HepG2 (cell line): ENCODE data around the gene ALG8. TPM values are rescaled to one million over a fixed set of nuclear protein-coding genes. Genes with fewer than 3 reads are reported as not detected.

Experiments used
- AHR ChIP-seq: IDR thresholded peaks from 2 replicates; pipeline ENCODE4 v1.6.1; 2018; ENCODE audit warnings: missing genetic modification reagents, missing compliant biosample characterization
- BHLHE40 ChIP-seq: IDR thresholded peaks from 2 replicates; pipeline ENCODE4 v1.6.1; 2011; ENCODE audit warnings: low read length, improper control_type of control experiment
- ELF3 ChIP-seq: IDR thresholded peaks from 2 replicates; pipeline ENCODE4 v1.6.1; 2016; ENCODE audit warnings: missing genetic modification reagents, missing compliant biosample characterization
- ESRRA ChIP-seq: sonication (generic); formaldehyde crosslinking; IDR thresholded peaks from 2 replicates; pipeline ENCODE4 v1.5.1; 2020; ENCODE audit warnings: mild to moderate bottlenecking, low read depth, missing genetic modification reagents
- FOSL1 ChIP-seq: sonication (generic); formaldehyde crosslinking; IDR thresholded peaks from 2 replicates; pipeline ENCODE4 v1.9.0; 2021; ENCODE audit warnings: missing genetic modification reagents, borderline replicate concordance
- FOXC1 ChIP-seq: sonication (generic); formaldehyde crosslinking; IDR thresholded peaks from 2 replicates; pipeline ENCODE4 v1.8.0; 2022; ENCODE audit warnings: mild to moderate bottlenecking, missing genetic modification reagents, borderline replicate concordance
- GRHL1 ChIP-seq: sonication (generic); formaldehyde crosslinking; conservative IDR thresholded peaks from 2 replicates; pipeline ENCODE4 v1.8.0; 2022; ENCODE audit warnings: missing genetic modification reagents
- HOXA3 ChIP-seq: sonication (generic); formaldehyde crosslinking; IDR thresholded peaks from 2 replicates; pipeline ENCODE4 v1.5.0; 2020; ENCODE audit warnings: missing genetic modification reagents
- IKZF4 ChIP-seq: sonication (generic); formaldehyde crosslinking; IDR thresholded peaks from 2 replicates; pipeline ENCODE4 v1.5.1; 2020; ENCODE audit warnings: borderline replicate concordance, mild to moderate bottlenecking, low read depth, missing genetic modification reagents; ENCODE audit errors: not compliant biosample characterization
- IKZF5 ChIP-seq: IDR thresholded peaks from 2 replicates; pipeline ENCODE4 v1.6.1; 2018; ENCODE audit warnings: missing genetic modification reagents, mild to moderate bottlenecking, missing compliant biosample characterization
- JUN ChIP-seq: sonication (generic); formaldehyde crosslinking; IDR thresholded peaks from 2 replicates; pipeline ENCODE4 v1.4.0; 2020; ENCODE audit warnings: mild to moderate bottlenecking, missing genetic modification reagents
- KLF13 ChIP-seq: sonication (generic); formaldehyde crosslinking; IDR thresholded peaks from 2 replicates; pipeline ENCODE4 v1.4.0; 2020; ENCODE audit warnings: mild to moderate bottlenecking, missing genetic modification reagents
- NFE2 ChIP-seq: sonication (generic); formaldehyde crosslinking; IDR thresholded peaks from 2 replicates; pipeline ENCODE4 v1.4.0; 2020; ENCODE audit warnings: missing genetic modification reagents
- RFXANK ChIP-seq: IDR thresholded peaks from 2 replicates; pipeline ENCODE4 v1.6.1; 2016
- RFXAP ChIP-seq: sonication (generic); formaldehyde crosslinking; IDR thresholded peaks from 2 replicates; pipeline ENCODE4 v1.4.0; 2020; ENCODE audit warnings: missing genetic modification reagents, borderline replicate concordance
- SRSF4 ChIP-seq: fragments of 200-400 bp; formaldehyde crosslinking; IDR thresholded peaks from one replicate; pipeline ENCODE4 v1.6.1; 2018; ENCODE audit warnings: mild to moderate bottlenecking, low read depth, low read length, moderate library complexity; ENCODE audit not compliant: poor library complexity, severe bottlenecking
- TBP ChIP-seq: sonication (generic); formaldehyde crosslinking; IDR thresholded peaks from 2 replicates; pipeline ENCODE4 v1.5.0; 2020; ENCODE audit warnings: missing genetic modification reagents
- ZNF136 ChIP-seq: sonication (generic); formaldehyde crosslinking; IDR thresholded peaks from 2 replicates; pipeline ENCODE4 v1.8.1; 2022; ENCODE audit warnings: low read depth, mild to moderate bottlenecking, moderate library complexity, missing genetic modification reagents
- ZNF17 ChIP-seq: sonication (generic); formaldehyde crosslinking; IDR thresholded peaks from 2 replicates; pipeline ENCODE4 v1.5.0; 2020; ENCODE audit warnings: mild to moderate bottlenecking, missing genetic modification reagents
- ZNF253 ChIP-seq: sonication (generic); formaldehyde crosslinking; IDR thresholded peaks from 2 replicates; pipeline ENCODE4 v1.8.0; 2022; ENCODE audit warnings: mild to moderate bottlenecking, missing genetic modification reagents, borderline replicate concordance
- ZSCAN21 ChIP-seq: sonication (generic); formaldehyde crosslinking; IDR thresholded peaks from 2 replicates; pipeline ENCODE4 v1.8.0; 2022; ENCODE audit warnings: mild to moderate bottlenecking, missing genetic modification reagents, moderate library complexity, borderline replicate concordance
- ZSCAN29 ChIP-seq: sonication (generic); formaldehyde crosslinking; conservative IDR thresholded peaks from 2 replicates; pipeline ENCODE4 v1.4.0; 2020; ENCODE audit warnings: mild to moderate bottlenecking, missing genetic modification reagents
- polyA plus RNA-seq, 8 experiments: library from polyadenylated mRNA; depleted of rRNA in 3 of 8; stranded (reverse) in 7 of 8; unstranded in 1 of 8; fragments of >200 nt; fragmentation: Illumina TruSeq in 4 of 8; extraction: Trizol in 4 of 8; gene quantifications; 2 replicates each; pipeline versions ENCODE4 v1.2.1 to v1.2.3, GENCODE V29; 2011 to 2016; ENCODE audit warnings: low read depth in 4 of 8, missing spikeins in 1 of 8, mixed read lengths in 1 of 8; ENCODE audit not compliant: insufficient read depth in 1 of 8
- total RNA-seq, 5 experiments: library from RNA; depleted of rRNA; stranded (reverse); fragments of >200 nt; fragmentation: Illumina TruSeq; extraction: Trizol; gene quantifications; 2 replicates each; pipeline ENCODE4 v1.2.3, GENCODE V29; 2016; ENCODE audit warnings: low read depth in 1 of 5
- TF ChIP-seq, protein P1 (sequence below): sonication (generic); formaldehyde crosslinking; IDR thresholded peaks from 2 replicates; pipeline ENCODE4 v1.4.0; 2020; ENCODE audit warnings: missing genetic modification reagents, borderline replicate concordance
- TF ChIP-seq, protein P2 (sequence below): sonication (generic); formaldehyde crosslinking; conservative IDR thresholded peaks from 2 replicates; pipeline ENCODE4 v1.8.0; 2022; ENCODE audit warnings: low read depth, missing genetic modification reagents

Gene ALG8
- total and polyA plus RNA-seq, 2 of the 13 experiments (the other 11 are each of a cell fraction or from before 2014, with no cell fraction given) = 75.8 to 88.0 TPM

DNA sequence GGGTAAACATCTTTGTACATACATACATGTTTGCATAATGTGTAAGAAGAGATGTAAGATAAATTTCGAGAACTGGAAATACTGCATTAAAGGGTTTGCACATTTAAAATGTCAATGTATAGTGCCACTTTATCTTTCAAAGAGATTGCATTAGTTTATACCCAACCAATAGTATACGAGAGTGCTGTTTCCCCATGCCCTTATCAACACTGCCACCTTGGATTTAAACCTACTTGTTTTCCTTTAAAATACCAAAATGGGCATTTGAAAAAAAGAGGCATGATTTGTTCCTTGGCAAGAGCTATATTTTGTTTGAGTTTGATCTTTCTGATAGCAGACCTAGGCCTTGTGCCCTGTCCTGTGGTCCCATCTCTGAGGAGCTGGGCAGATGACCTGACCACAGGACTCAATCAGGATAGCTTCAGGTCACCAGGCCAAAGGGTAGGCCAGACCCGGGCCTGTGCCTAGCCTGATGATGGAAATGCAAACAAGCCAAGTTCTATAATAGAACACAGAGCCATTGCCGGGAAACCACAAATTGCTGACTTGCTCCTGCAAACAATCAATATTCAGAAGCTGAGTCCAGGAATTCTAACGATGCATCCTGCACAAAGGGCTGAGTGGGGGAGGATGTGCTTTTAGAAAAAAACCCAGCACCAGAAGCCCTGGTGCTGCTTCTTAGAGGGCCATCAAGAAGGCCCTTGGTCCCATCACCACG is 16.9 kb upstream of the ALG8 start (continued):
- TF ChIP-seq IKZF4 (CRISPR knock-in tag) (no peak), AHR (CRISPR knock-in tag) (no peak), JUN (peak; percentile 61; the same call in 1 of the 2 replicates), ZNF136 (CRISPR knock-in tag) (peak; percentile 50; the same call in 1 of the 2 replicates), ZSCAN21 (CRISPR knock-in tag) (no peak; the same call in 1 of the 2 replicates), HOXA3 (CRISPR knock-in tag) (peak; percentile 91), NFE2 (CRISPR knock-in tag) (no peak), KLF13 (CRISPR knock-in tag) (no peak), GRHL1 (no peak), ESRRA (CRISPR knock-in tag) (peak; percentile 85), SRSF4 (no peak), ZNF253 (CRISPR knock-in tag) (no peak), FOSL1 (CRISPR knock-in tag) (peak; percentile 29; the same call in 1 of the 2 replicates), RFXAP (peak; percentile 79; the same call in 1 of the 2 replicates), ZSCAN29 (peak; percentile 79; the same call in 1 of the 2 replicates), IKZF5 (CRISPR knock-in tag) (peak; percentile 98), ZNF17 (CRISPR knock-in tag) (no peak), FOXC1 (no peak), RFXANK (CRISPR knock-in tag) (no peak), ELF3 (peak; percentile 84), TBP (CRISPR knock-in tag) (no peak), BHLHE40 (0 out of 2 replicates have a peak, but pooled peaks have one; percentile 40)
- TF ChIP-seq, protein P1, sequence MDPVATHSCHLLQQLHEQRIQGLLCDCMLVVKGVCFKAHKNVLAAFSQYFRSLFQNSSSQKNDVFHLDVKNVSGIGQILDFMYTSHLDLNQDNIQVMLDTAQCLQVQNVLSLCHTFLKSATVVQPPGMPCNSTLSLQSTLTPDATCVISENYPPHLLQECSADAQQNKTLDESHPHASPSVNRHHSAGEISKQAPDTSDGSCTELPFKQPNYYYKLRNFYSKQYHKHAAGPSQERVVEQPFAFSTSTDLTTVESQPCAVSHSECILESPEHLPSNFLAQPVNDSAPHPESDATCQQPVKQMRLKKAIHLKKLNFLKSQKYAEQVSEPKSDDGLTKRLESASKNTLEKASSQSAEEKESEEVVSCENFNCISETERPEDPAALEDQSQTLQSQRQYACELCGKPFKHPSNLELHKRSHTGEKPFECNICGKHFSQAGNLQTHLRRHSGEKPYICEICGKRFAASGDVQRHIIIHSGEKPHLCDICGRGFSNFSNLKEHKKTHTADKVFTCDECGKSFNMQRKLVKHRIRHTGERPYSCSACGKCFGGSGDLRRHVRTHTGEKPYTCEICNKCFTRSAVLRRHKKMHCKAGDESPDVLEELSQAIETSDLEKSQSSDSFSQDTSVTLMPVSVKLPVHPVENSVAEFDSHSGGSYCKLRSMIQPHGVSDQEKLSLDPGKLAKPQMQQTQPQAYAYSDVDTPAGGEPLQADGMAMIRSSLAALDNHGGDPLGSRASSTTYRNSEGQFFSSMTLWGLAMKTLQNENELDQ = no peak
- TF ChIP-seq, protein P2, sequence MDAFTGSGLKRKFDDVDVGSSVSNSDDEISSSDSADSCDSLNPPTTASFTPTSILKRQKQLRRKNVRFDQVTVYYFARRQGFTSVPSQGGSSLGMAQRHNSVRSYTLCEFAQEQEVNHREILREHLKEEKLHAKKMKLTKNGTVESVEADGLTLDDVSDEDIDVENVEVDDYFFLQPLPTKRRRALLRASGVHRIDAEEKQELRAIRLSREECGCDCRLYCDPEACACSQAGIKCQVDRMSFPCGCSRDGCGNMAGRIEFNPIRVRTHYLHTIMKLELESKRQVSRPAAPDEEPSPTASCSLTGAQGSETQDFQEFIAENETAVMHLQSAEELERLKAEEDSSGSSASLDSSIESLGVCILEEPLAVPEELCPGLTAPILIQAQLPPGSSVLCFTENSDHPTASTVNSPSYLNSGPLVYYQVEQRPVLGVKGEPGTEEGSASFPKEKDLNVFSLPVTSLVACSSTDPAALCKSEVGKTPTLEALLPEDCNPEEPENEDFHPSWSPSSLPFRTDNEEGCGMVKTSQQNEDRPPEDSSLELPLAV (CRISPR knock-in tag) = no peak
